Heart left ventricle (tissue), 16 donors: Measurements from ENCODE around the gene VWA5B1. TPM values are rescaled to one million over a fixed set of nuclear protein-coding genes. Genes with fewer than 3 reads are reported as not detected.

Experiments
- ATAC-seq, 4 donors: fragments of 200-7000 bp; cut with Tn5 transposase; one replicate each; pipeline ENCODE4 v1.9.1; 2020 to 2022; ENCODE audit warnings: moderate library complexity in 4 of 4, mild to moderate bottlenecking in 3 of 4, moderate number of reproducible peaks in 1 of 4
- DNase-seq, 5 donors: peaks; one replicate each; pipeline ENCODE4 v3.0.0-alpha.2; 2020
- H3K27ac ChIP-seq, 12 donors: fragments of 200-600 bp; sonication (generic) in 4 of 12; one replicate each; pipeline versions ENCODE4 v1.5.0 to v1.8.0; 2016 to 2022; ENCODE audit warnings: mild to moderate bottlenecking in 2 of 12
- H3K27me3 ChIP-seq, 9 donors: fragments of 200-600 bp; sonication (generic) in 2 of 9; one replicate each; pipeline versions ENCODE4 v1.5.1 to v1.8.0; 2016 to 2022; ENCODE audit warnings: mild to moderate bottlenecking in 3 of 9
- H3K36me3 ChIP-seq, 9 donors: fragments of 200-600 bp; sonication (generic) in 2 of 9; one replicate each; pipeline versions ENCODE4 v1.5.0 to v1.8.0; 2018 to 2022; ENCODE audit warnings: mild to moderate bottlenecking in 2 of 9
- H3K4me1 ChIP-seq, 12 donors: fragments of 200-600 bp; sonication (generic) in 4 of 12; one replicate each; pipeline versions ENCODE4 v1.5.0 to v1.8.0; 2016 to 2022; ENCODE audit warnings: mild to moderate bottlenecking in 3 of 12
- H3K4me3 ChIP-seq, 12 donors: fragments of 200-600 bp; sonication (generic) in 4 of 12; one replicate each; pipeline versions ENCODE4 v1.5.0 to v1.8.0; 2017 to 2022; ENCODE audit warnings: mild to moderate bottlenecking in 9 of 12, moderate library complexity in 4 of 12
- H3K9me3 ChIP-seq, 12 donors: fragments of 200-600 bp; sonication (generic) in 4 of 12; one replicate each; pipeline versions ENCODE4 v1.5.0 to v1.8.0; 2016 to 2022; ENCODE audit warnings: mild to moderate bottlenecking in 1 of 12
- CTCF ChIP-seq, 12 donors: fragments of 200-600 bp; sonication (generic) in 4 of 12; IDR thresholded peaks; one replicate each; pipeline versions ENCODE4 v1.5.0 to v1.8.0; 2018 to 2022; ENCODE audit warnings: antibody characterized with exemption in 12 of 12, mild to moderate bottlenecking in 5 of 12
- POLR2A ChIP-seq, 2 donors: fragments of 450-650 bp; IDR thresholded peaks; one replicate each; pipeline ENCODE4 v1.6.1; 2017; ENCODE audit warnings: antibody characterized with exemption in 2 of 2, mild to moderate bottlenecking in 2 of 2, moderate library complexity in 2 of 2
- WGBS, 4 donors: extraction: QIAGEN DNeasy Blood & Tissue Kit in 2 of 4; methylation state at CpG; one replicate each; pipeline versions ENCODE4 v1.1.5 to v1.1.7; 2013 to 2018; 5-methylcytosine and 5-hydroxymethylcytosine counted together
- intact Hi-C, 10 donors: fragments of 100-400 bp; cut with DNase I; formaldehyde crosslinking; loops; one replicate each; pipeline versions ENCODE4 v1.11.1 to v1.14.2; 2022
- polyA plus RNA-seq, 2 donors: library from polyadenylated mRNA; stranded (reverse); fragments of 200-250 nt; gene quantifications; one replicate each; pipeline ENCODE4 v1.2.3, GENCODE V29; 2013
- total RNA-seq, 9 donors: library from RNA; depleted of rRNA in 2 of 9; stranded (reverse); fragments of >200 nt in 2 of 9; fragmentation: NEBNext Ultra II Directional in 3 of 9; extraction: Animal tissue kit (Norgen Biotek cat#: 25700) in 3 of 9; gene quantifications; one replicate each; pipeline versions ENCODE4 v1.1.0 to v1.2.4, GENCODE V29; 2016 to 2023
- donor health status: ischemic (EF 13 %, LVEDD 7.1; RV severe dilation, severe dysfunction).
- donor health status: healthy with polysubstance abuse.
- donor health status: DM: no; HTN: yes; CAD: no.
- donor health status: DM: no; HTN: no; CAD: no.
- donor health status: ischemic (EF 25% LVEDD 6.9; RV normal size, moderate dysfunction).
- donor health status: ischemic (EF 25% LVEDD 5.7; RV mildly dilated, moderate dysfunction).
- donor health status: healthy.
- donor health status: DM: yes; HTN: yes; CAD: no.
- donor health status: ischemic (EF 35%, LVEDD 5.7; RV mildly dilated, moderate dysfunction).
- donor health status: nonischemic (EF 11% LVEDD 7.7; RV severe dilation, severe dysfunction).
- donor health status: DM: yes; HTN: yes; CAD: no.
- donor health status: PGD.
- donor health status: ischemic (EF 29% LVEDD 5.4; RV normal size, mild dysfunction).
- donor health status: nonischemic (EF 23%, LVEDD 6.1; RV moderate dilation, normal function).

Gene VWA5B1
- total and polyA plus RNA-seq, 11 donors, result 0.04 to 0.88 (median 0.12) TPM; not detected in 4

- intact Hi-C loops, result loop anchor here in 7 of 10 donors (5.0 kb wide), 2 partner anchors 95 to 115 kb away; no protein-coding TSS in a partner anchor
- Histone ChIP-seq H3K27me3 (peaks cover 0 to 52% (median 8%) of the 10 kb centered on the region in 9 donors), H3K4me3 (no peak overlapping the region), H3K27ac (no peak overlapping the region), H3K9me3 (no peaks in the 10 kb centered on the region), H3K4me1 (no peaks in the 10 kb centered on the region), H3K36me3 (no peaks in the 10 kb centered on the region)
- peak; percentile 32 to 71 (median 59) for ATAC-seq
- peak in 3 of 5 donors; percentile 33 to 78 (median 44) for DNase-seq
- TF ChIP-seq POLR2A (IDR thresholded peaks at IDR 0.05) (no peak), CTCF (IDR thresholded peaks at IDR 0.05) (peak; percentile 55 to 79 (median 70))
- 13 to 16% (median 15%) methylated on average over 8 of the region's 8 CpGs for WGBS, 4 donors
These were observed 86.3 kb downstream of the VWA5B1 start for GRCh38 chr1:20376880-20377494.

GRCh38 chr1:20377516-20378270 lies 87.0 kb downstream of the VWA5B1 start:
- H3K27me3 ChIP-seq, result peaks cover 0 to 57% (median 8%) of the 10 kb centered on the region in 9 donors
- no peak for TF ChIP-seq POLR2A (IDR thresholded peaks at IDR 0.05)
- TF ChIP-seq CTCF (IDR thresholded peaks at IDR 0.05), result no peak

GRCh38 chr1:20379075-20379474 lies 88.4 kb downstream of the VWA5B1 start:
- ATAC-seq (no peak), DNase-seq (no peak)
- TF ChIP-seq POLR2A (IDR thresholded peaks at IDR 0.05) (no peak), CTCF (IDR thresholded peaks at IDR 0.05) (no peak)
- 55 to 65% (median 60%) methylated on average over 4 to 7 of the region's 7 CpGs for WGBS, 4 donors
- peaks cover 0 to 60% (median 11%) of the 10 kb centered on the region in 9 donors for H3K27me3 ChIP-seq
- H3K4me3 ChIP-seq, result no peak overlapping the region
- no peaks in the 10 kb centered on the region for H3K4me1 ChIP-seq
- no peak overlapping the region for H3K27ac ChIP-seq
- intact Hi-C loops, result loop anchor here in 7 of 10 donors (5.0 kb wide), 2 partner anchors 93 to 113 kb away; no protein-coding TSS in a partner anchor
- H3K36me3 ChIP-seq, result no peaks in the 10 kb centered on the region
- no peaks in the 10 kb centered on the region for H3K9me3 ChIP-seq

More at GRCh38 chr1:20377516-20378270, 87.0 kb downstream of the VWA5B1 start:
- 85 to 92% (median 91%) methylated on average over 11 of the region's 11 CpGs for whole genome bisulfite sequencing, 4 donors
- H3K27ac ChIP-seq, result no peak overlapping the region
- no peak overlapping the region for H3K4me3 ChIP-seq
- intact Hi-C loops, result loop anchor here in 7 of 10 donors (5.0 kb wide), 2 partner anchors 95 to 115 kb away; no protein-coding TSS in a partner anchor
- no peaks in the 10 kb centered on the region for H3K36me3 ChIP-seq
- H3K9me3 ChIP-seq, result no peaks in the 10 kb centered on the region
- no peaks in the 10 kb centered on the region for H3K4me1 ChIP-seq
- DNase-seq, result no peak
- ATAC-seq, result no peak

- TF ChIP-seq CTCF (IDR thresholded peaks at IDR 0.05), result no peak
- no peak for DNase-seq
- Histone ChIP-seq H3K27ac (no peak overlapping the region), H3K27me3 (peaks cover 0 to 61% (median 16%) of the 10 kb centered on the region in 9 donors), H3K9me3 (no peaks in the 10 kb centered on the region), H3K36me3 (no peaks in the 10 kb centered on the region), H3K4me1 (no peaks in the 10 kb centered on the region), H3K4me3 (no peak overlapping the region)
- intact Hi-C loops, result no loop called here
- no peak for ATAC-seq
- 70 to 77% (median 73%) methylated on average over 6 of the region's 6 CpGs for WGBS, 4 donors
These were observed 89.5 kb downstream of the VWA5B1 start for GRCh38 chr1:20380175-20380574.
